MM.1S (cell line): ENCODE data around the gene EXOC3.

Source experiments
- CTCF ChIP-seq: fragments of 300-600 bp; sonication (generic); IDR thresholded peaks from 2 replicates; pipeline ENCODE4 v1.5.1; 2016; ENCODE audit warnings: antibody characterized with exemption, low read length, mixed read lengths
- EZH2 ChIP-seq: fragments of 300-600 bp; sonication (generic); optimal IDR thresholded peaks from 2 replicates; pipeline ENCODE3; 2017; ENCODE audit warnings: low read depth, mild to moderate bottlenecking, antibody characterized with exemption, low read length, mixed read lengths

GRCh38 chr5:421901-422300 is 21.1 kb upstream of the EXOC3 start:
- TF ChIP-seq CTCF, result no peak
- TF ChIP-seq EZH2, result no peak
